ENCODE measurements around the gene WIPF2.

The WIPF2 gene
- total RNA-seq: 25.6 to 63.4 (median 37.8) reads per million in 18 experiments

GRCh38 chr17:40218740-40219593, at the start of gene WIPF2:
Gene WIPF2, plus strand, starts transcription at chr17:40219304. Its CDS starts 37,156 bp downstream, at chr17:40256460.
- DNase-seq: peak; percentile 97

DNA sequence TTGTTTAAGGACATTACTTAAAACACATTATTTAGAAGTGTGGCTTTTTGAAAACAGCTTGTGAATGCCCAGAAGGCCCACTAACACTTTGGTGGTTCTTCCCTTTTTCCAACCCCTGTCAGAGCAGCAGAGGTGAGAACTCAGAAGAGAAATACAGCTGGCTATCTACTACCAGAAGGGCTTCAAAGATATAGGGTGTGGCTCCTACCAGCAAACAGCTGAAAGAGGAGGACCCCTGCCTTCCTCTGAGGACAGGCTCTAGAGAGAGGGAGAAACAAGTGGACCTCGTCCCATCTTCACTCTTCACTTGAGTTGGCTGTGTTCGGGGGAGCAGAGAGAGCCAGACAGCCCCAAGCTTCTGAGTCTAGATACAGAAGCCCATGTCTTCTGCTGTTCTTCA, 48.8 kb upstream of the WIPF2 start:
- no peak for DNase-seq

GRCh38 chr17:40171750-40172149, 47.4 kb upstream of the WIPF2 start:
- DNase-seq: no peak

DNA sequence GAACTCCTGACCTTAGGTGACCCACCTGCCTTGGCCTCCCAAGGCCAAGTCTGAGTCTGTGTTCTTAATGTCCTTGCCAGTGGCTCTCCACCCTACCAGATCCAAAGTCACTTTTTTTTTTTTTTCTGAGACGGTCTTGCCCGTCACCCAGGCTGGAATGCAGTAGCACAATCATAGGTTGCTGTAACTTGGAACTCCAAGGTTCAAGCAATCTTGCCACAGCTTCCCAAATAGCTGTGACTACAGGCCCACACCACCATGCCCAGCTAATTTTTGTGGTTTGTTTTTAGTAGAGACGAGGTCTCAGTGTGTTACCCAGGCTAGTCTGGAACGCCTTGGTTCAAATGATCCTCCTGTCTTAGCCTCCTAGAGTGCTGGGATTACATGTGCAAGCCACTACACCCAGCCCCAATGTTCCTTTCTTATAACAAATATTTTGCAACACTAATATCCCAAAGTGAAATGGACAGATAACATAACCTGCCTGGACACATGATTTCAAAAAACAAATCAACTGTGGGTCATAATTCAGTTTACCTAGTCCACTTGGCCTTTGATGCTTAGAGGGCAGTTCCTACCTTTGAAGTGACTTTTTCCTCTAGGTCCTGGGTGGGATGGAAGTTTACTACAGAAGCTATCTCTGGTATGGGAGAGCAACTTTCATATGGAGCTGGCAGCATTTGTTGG, 45.9 kb upstream of the WIPF2 start:
- no peak for DNase-seq

DNA sequence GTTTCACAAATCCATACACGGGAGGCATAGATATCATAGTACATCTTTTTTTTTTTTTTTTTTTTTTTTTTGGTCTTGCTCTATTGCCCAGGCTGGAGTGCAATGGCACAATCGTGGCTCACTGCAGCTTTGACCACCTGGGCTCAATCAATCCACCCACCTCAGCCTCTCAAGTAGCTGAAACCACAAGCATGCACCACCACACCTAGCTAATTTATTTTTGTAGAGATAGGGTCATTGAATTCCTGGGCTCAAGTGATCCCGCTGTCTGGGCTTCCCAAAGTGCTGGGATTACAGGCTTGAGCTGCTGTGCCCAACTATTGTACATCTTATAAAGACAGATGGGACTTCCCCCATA, 45.3 kb upstream of the WIPF2 start:
- no peak for DNase-seq

- peak in 1 of 2 donors; percentile 12 for DNase-seq
Observed at GRCh38 chr17:40174514-40174913, 44.6 kb upstream of the WIPF2 start.

GRCh38 chr17:40175928-40176753, 43.0 kb upstream of the WIPF2 start:
- no peak for DNase-seq

DNA sequence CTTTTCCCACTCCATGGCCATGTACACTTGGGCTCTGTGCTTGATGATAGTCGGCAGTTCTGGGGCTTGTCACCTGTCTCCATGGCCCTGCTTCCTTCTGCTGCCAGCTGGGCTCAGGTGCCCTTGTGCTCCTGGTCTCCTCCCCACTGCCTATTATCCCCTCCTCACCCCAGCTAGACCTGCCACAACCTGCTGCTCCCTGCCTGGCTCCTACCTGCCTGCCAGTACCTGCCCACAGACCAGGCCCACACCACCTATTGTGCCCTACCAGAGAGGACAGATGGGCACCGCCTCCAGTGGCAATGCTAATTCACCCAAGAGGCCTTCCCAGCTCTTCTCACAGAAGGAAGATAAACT, 42.4 kb upstream of the WIPF2 start:
- DNase-seq: no peak

- DNase-seq: peak; percentile 84 to 92
Observed at GRCh38 chr17:40177275-40177874, 41.7 kb upstream of the WIPF2 start, which contains the start of gene RAPGEFL1. Gene RAPGEFL1, plus strand, starts transcription at chr17:40177470. Its CDS starts 392 bp downstream, at chr17:40177862.

DNA sequence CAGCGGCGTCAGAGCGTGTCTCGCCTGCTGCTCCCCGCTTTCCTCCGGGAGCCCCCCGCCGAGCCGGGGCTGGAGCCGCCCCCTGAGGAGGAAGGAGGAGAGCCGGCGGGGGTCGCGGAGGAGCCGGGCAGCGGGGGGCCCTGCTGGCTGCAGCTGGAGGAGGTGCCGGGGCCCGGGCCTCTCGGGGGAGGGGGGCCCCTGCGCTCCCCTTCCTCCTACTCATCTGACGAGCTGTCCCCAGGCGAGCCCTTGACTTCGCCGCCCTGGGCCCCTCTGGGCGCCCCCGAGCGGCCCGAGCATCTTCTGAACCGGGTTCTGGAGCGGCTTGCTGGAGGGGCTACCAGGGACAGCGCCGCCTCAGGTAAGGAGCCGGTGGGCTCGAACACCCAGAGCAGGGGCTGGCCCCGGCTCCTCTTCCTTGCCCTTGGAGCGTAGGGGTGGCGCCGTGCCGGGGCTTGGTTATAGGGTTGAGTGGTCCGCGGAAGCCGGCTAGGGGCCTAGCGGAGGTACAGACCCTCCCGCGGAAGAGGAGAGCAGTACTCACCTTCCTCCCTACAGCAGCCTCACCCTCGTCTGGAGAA, 41.0 kb upstream of the WIPF2 start:
- no peak for DNase-seq

DNA sequence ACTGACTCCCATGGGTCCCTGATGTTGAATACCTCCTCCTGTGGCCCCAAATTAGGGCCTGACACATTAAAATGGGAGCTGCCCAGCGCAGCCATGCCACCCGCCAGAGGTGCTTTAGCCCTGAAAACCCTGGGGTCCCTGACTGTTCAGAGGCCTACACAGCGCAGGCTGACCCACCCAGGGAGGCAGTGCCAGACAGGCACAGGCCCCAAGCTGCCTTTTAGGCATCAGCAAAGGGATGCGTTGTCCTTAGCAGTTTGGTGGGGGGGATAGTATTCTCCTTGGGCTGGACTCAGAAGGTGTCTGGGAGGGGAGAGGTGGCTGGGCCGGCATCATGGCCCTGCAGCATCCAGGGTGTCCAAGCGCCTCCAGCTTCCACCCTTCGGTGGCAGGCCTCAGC, 40.4 kb upstream of the WIPF2 start:
- no peak for DNase-seq

- DNase-seq: peak; percentile 32
Observed at GRCh38 chr17:40179923-40180659, 39.0 kb upstream of the WIPF2 start.

DNA sequence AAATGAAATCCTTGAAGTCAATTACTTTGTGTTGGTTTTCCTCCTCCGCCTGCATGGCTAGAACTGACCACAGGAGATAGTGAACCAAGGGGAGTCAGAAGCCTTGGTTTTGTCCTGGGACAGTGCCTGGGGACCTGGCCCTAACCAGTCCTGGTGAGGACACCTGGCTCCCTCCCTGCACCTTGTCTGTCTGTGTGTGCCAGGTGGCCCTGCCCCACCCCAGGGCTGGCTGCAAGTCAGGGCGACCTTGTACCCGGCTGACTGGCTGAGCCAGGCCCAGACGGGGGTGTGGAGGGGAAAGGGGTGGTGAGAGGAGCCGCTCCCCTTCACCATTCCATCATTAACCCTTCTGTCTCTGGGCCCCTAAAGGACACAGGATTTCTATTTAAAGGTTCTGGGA, 38.4 kb upstream of the WIPF2 start:
- DNase-seq: no peak

DNA sequence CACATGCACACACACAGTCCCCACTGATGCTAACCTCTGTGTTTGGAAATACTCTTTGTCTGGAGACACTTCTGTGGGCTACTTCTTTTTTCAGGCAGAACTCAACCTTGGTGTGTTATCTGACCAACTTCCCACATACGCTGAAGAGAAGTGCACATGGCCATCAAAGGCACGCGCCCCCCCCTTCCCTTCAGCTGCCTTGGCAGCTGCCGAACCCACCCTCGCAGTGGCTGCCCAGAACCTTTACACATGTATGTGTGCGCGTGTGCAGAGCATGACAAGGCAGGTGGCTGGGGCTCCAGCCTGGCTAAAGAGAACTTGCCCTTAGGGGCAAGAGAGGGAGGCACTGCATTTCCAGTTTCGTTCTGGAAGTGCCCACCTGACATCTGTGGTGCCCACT, 37.9 kb upstream of the WIPF2 start:
- DNase-seq: no peak

- DNase-seq: no peak
Observed at GRCh38 chr17:40182606-40183005, 36.5 kb upstream of the WIPF2 start.

GRCh38 chr17:40187238-40187637, 31.9 kb upstream of the WIPF2 start:
- DNase-seq: no peak

GRCh38 chr17:40188694-40189093, 30.4 kb upstream of the WIPF2 start:
- DNase-seq: no peak

DNA sequence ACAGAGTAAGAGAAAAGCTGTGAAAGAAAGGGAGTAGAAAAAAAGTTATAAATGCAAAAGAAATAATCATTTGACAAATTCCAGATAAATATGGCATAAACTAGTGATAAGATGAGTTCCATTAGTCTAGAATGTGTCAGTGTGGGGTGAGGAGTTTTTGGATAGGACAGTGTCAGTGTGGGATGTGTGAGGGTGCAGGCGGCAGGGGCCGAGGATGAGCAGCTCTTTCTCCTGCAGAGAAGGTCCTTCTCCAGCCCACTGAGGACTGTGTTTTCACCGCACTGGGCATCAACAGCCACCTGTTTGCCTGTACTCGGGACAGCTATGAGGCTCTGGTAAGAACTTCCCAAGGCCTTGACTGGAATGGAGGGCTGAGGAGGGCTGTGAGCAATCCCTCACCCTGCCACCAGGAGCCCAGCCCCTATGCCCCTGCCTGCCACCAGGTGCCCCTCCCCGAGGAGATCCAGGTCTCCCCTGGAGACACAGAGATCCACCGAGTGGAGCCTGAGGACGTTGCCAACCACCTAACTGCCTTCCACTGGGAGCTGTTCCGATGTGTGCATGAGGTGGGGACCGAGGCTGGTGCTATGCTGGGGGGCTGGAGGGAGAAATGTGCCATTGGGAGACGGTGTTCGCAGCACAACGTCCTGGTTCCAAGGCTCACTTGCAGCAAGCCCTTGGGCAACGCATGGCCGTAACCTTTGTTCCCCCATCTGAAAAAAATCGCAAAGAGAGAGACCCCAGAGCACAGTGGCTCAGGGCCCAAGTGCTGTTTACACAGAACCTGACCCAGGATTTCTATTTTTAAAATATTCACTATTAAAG, 28.7 kb upstream of the WIPF2 start:
- DNase-seq: no peak

DNA sequence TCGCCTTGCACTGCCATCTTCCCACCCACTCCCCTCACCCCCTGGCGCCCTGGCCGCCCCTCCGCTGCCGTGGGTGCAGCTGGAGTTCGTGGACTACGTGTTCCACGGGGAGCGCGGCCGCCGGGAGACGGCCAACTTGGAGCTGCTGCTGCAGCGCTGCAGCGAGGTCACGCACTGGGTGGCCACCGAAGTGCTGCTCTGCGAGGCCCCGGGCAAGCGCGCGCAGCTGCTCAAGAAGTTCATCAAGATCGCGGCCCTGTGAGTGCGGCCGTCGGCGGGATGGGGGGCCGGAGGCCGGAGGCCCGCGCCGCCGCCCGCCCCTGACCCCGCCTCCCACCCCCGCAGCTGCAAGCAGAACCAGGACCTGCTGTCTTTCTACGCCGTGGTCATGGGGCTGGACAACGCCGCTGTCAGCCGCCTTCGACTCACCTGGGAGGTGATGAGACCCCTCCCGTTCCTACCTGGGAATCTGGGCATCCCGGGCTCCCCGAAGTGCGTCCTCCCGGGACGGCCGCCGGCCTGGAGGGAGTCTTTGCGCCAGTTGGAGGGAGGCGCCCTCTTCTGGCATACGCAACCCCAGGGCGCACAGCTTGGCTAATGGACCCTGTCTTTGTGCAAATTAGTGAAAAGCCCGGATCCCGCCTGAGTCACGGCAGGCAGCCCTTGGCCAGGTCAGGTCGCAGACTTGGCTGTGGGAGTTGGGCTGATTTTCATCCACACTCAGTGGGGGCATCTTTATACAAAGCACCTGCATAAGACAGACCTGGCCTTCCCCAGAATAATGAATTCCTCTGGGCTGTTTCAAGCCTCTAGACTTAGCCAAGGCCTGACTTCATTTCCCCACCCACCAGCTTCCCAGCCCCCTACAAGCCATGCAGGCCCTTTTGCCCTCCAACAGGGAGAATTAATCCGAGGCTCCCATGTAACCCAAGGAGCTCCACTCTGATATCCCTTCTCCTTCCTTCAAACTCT, 27.6 kb upstream of the WIPF2 start:
- DNase-seq: peak; percentile 56 to 57

All from inflammatory macrophage (primary cell).